ENCODE data around the gene KLK10.

DNA sequence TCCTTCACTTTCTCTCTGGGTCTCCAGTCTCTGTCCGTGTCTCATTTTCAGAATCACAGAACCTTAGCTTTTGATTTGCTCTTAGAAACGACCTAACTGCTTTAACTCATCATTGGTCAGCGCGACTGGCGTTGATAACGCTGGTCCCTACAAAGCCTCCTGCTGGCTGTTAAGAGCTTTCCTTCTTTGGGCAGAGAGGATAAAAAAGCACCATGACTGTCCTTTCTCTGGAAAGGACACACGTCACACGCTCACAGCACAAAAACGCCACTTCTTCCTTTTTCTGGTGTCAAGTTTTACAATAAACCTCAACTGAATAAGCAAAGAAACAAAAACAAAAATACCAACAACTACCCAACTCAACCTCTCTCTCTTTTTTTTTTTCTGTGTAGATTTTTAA is 17.0 kb upstream of the KLK10 start:
- no peak for TF ChIP-seq CTCF (IDR thresholded peaks at IDR 0.05)
- TF ChIP-seq EP300 (IDR thresholded peaks at IDR 0.05), result no peak
- TF ChIP-seq POLR2A (IDR thresholded peaks at IDR 0.05), result no peak
